ENCODE results near the gene NPHP4.

GRCh38 chr1:5895446-5896406 lies 96.5 kb downstream of the NPHP4 start:
- no peak for TF ChIP-seq FOS (IDR thresholded peaks at IDR 0.05; ENCODE audit: borderline replicate concordance, insufficient read depth, low read length)
- no peak for TF ChIP-seq CTCF (IDR thresholded peaks at IDR 0.05; ENCODE audit: extremely low read depth in 1 of 2, insufficient read depth in 1 of 2, low read depth in 1 of 2, low read length in 2 of 2)
- TF ChIP-seq POLR2A (IDR thresholded peaks at IDR 0.05; ENCODE audit: low read depth, low read length), result no peak
- TF ChIP-seq EZH2 (IDR thresholded peaks at IDR 0.05; ENCODE audit: borderline replicate concordance, low read depth, low read length, severe bottlenecking), result no peak

All from endothelial cell of umbilical vein (primary cell).